ENCODE results near the gene SRGN.
"Not testable (repeated sequence)": the region's sequence is repeated elsewhere in the genome, so short reads cannot be mapped to it uniquely, and the experiment has no call there.

The SRGN gene

DNA sequence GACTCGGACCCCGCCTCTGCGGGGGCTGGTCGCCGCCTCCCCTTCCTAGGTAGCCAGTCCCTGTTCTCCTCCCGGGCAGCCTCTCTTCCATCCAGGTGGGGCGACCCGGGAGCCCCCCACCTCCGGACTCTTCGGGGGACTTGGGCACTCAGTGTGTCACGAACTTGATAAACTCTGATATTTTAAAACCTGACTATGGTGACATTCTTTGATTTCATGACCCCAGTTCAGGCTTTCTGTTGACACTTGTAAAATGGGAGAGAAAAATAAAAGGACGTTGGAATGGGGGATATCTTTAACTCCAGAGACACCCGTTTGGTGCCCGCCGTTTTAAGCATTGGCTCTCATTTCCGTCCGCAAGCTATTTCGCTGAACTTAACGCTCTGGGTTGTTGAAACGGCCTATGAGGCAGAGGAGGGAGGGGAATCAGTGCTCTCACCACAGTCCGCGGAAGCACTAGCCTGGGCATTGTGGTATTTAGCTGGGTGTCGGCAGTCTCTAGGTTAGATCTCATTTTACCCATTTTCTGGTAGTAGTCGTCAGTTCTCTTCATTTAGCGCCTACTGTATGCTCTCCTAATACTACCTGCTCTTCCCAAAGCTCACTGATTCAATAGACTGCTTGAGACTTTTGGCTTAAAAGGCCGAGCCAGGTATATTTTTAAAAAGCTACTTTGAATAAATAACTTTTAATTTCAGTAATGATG lies 36.8 kb downstream of the SRGN start:
- TF ChIP-seq CTCF (conservative IDR thresholded peaks at IDR 0.05): no peak
- H3K27ac ChIP-seq: peak overlapping the region; percentile 88

DNA sequence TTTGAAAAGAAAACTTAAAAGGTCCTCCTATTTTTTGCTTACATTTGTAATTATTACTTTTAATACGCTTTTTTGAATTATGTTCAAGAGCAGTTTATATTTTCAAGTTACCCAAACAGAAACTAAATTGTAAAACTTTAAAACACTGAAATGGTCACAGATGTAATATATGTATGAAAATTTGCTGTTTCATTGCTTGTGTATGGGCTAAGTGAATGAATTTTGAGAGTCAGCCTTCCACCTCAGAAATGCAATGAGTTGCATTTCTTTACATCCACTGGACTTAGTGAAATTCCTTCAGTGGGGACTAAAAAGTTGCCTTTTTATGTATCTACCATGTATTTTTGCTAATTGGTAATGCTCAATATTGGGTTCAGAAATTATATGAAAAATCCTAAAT lies 37.7 kb downstream of the SRGN start:
- TF ChIP-seq CTCF (conservative IDR thresholded peaks at IDR 0.05): no peak
- H3K27ac ChIP-seq: peak overlapping the region; percentile 88

- H3K27ac ChIP-seq: no peak overlapping the region
- no peak for TF ChIP-seq CTCF (conservative IDR thresholded peaks at IDR 0.05)
These were observed 42.3 kb downstream of the SRGN start for GRCh38 chr10:69130251-69130650.

DNA sequence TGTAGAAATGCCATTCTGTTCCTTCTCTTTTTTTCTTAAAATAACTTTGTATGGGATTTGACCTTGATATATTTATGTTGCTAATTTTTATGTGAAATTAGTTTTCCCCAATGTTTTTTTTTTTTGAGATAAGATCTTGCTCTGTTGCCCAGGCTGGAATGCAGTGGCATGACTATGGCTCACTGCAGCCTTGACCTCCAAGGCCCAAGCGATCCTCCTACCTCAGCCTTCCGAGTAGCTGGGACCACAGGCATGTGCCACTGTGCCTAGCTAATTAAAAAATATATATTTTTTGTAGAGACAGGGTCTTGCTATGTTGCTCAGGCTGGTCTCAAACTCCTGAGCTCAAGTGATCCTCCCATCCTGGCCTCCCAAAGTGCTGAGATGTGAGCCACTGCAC lies 52.1 kb downstream of the SRGN start:
- no peak for TF ChIP-seq CTCF (conservative IDR thresholded peaks at IDR 0.05)
- no peak overlapping the region for H3K27ac ChIP-seq

GRCh38 chr10:69141304-69141703 lies 53.4 kb downstream of the SRGN start:
- no peak for TF ChIP-seq CTCF (conservative IDR thresholded peaks at IDR 0.05)
- no peak overlapping the region for H3K27ac ChIP-seq

DNA sequence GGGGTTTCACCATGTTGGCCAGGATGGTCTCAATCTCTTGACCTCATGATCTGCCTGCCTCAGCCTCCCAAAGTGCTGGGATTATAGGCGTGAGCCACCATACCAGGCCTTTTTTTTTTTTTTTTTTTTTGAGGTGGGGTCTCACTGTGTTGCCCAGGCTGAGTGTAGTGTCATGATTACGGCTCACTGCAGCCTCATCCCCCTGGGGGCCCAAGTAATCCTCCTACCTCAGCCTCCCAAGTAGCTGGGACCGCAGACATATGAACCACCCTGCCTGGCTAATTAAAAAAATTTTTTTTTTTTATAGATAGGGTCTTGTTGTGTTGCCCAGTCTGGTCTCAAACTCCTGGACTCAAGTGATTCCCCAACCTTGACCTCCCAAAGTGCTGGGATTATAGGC lies 54.2 kb downstream of the SRGN start:
- not testable (repeated sequence) for H3K27ac ChIP-seq

DNA sequence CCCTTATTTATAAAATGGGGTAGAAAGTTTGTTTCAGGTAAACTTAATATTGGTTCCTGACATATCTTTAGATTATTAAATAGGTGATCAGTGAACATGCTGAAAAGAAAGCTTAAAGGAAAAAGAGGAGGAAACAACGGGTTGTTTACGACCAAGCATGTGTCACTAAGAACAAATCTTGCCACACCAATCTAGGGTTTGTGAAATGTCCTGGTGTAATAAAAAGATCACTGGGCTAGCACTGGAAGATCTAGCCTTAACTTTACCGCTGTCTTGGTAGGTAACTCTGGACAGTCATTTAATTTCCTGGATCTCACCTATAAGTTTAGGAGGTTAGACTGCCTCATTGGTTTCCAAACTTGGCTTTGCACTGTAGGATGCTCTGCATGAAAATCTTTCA lies 55.1 kb downstream of the SRGN start:
- H3K27ac ChIP-seq: no peak overlapping the region
- TF ChIP-seq CTCF (conservative IDR thresholded peaks at IDR 0.05): no peak

DNA sequence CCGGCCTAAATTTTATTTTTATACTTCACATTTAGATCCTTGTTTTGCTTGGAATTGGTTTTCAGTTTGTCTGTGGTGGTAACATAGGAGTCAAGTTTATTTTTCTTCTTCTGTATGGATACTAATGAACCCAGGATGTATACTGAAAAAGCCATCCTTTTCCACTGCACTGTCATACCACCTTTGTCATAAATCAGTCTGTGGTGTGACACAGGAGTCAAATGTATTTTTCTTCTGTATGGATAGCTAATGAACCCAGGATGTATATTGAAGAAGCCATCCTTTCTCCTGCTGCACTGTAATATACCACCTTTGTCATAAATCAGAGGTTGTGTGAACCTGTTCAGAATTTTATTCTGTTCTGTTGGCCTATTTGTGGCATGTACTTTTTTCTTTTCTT lies 57.4 kb downstream of the SRGN start:
- H3K27ac ChIP-seq: no peak overlapping the region
- no peak for TF ChIP-seq CTCF (conservative IDR thresholded peaks at IDR 0.05)
